HG03575 (cell line): Measurements from ENCODE around the gene EEF1A2.

Experiments
- ATAC-seq: cut with Tn5 transposase; IDR thresholded peaks from one replicate; pipeline ENCODE4 v1.9.1; 2021; ENCODE audit not compliant: unreplicated experiment, insufficient number of reproducible peaks, low FRiP score; ENCODE audit errors: extremely low read depth

Gene EEF1A2

GRCh38 chr20:63463400-63464288 lies 35.2 kb downstream of the EEF1A2 start:
- no peak for ATAC-seq

GRCh38 chr20:63462244-63462643 lies 36.6 kb downstream of the EEF1A2 start:
- no peak for ATAC-seq

GRCh38 chr20:63461104-63461763 lies 37.6 kb downstream of the EEF1A2 start:
- no peak for ATAC-seq

- ATAC-seq: no peak
Observed at GRCh38 chr20:63459070-63459380, 39.9 kb downstream of the EEF1A2 start.

GRCh38 chr20:63458170-63459069 lies 40.5 kb downstream of the EEF1A2 start:
- ATAC-seq: no peak

- no peak for ATAC-seq
Observed at GRCh38 chr20:63457737-63458136, 41.1 kb downstream of the EEF1A2 start.

GRCh38 chr20:63456429-63457284 lies 42.2 kb downstream of the EEF1A2 start:
- ATAC-seq: no peak

- no peak for ATAC-seq
Observed at GRCh38 chr20:63455568-63455859, 43.4 kb downstream of the EEF1A2 start.

GRCh38 chr20:63454731-63455567 lies 43.9 kb downstream of the EEF1A2 start:
- no peak for ATAC-seq

GRCh38 chr20:63452821-63453523 lies 45.9 kb downstream of the EEF1A2 start:
- ATAC-seq: no peak

- no peak for ATAC-seq
Observed at GRCh38 chr20:63452341-63452740, 46.5 kb downstream of the EEF1A2 start.

GRCh38 chr20:63451821-63452220 lies 47.1 kb downstream of the EEF1A2 start:
- ATAC-seq: no peak

- no peak for ATAC-seq
Observed at GRCh38 chr20:63449796-63450730, 48.8 kb downstream of the EEF1A2 start.

GRCh38 chr20:63449025-63449424 lies 49.9 kb downstream of the EEF1A2 start:
- ATAC-seq: no peak

GRCh38 chr20:63448031-63448430 lies 50.9 kb downstream of the EEF1A2 start:
- ATAC-seq: no peak

- ATAC-seq: no peak
Observed at GRCh38 chr20:63447320-63447719, 51.6 kb downstream of the EEF1A2 start.
